HG03432 (cell line): ENCODE data around the gene CXCL8.
A peak's percentile ranks its signal among the peaks of the same experiment; 100 is the strongest.
"Not testable (repeated sequence)": the region's sequence is repeated elsewhere in the genome, so short reads cannot be mapped to it uniquely, and the experiment has no call there.

ENCODE experiments used
- ATAC-seq: cut with Tn5 transposase; IDR thresholded peaks from one replicate; pipeline ENCODE4 v1.9.1; 2021; ENCODE audit warnings: mild to moderate bottlenecking, moderate library complexity; ENCODE audit not compliant: unreplicated experiment

The CXCL8 gene

DNA sequence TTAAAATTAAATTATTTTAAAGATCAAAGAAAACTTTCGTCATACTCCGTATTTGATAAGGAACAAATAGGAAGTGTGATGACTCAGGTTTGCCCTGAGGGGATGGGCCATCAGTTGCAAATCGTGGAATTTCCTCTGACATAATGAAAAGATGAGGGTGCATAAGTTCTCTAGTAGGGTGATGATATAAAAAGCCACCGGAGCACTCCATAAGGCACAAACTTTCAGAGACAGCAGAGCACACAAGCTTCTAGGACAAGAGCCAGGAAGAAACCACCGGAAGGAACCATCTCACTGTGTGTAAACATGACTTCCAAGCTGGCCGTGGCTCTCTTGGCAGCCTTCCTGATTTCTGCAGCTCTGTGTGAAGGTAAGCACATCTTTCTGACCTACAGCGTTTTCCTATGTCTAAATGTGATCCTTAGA is at the start of gene CXCL8:
TSS of gene CXCL8 (plus strand) at position 217 of the 426 bp plus-strand sequence. CDS start at position 307, 90 bp downstream.
- peak; percentile 61 for ATAC-seq

DNA sequence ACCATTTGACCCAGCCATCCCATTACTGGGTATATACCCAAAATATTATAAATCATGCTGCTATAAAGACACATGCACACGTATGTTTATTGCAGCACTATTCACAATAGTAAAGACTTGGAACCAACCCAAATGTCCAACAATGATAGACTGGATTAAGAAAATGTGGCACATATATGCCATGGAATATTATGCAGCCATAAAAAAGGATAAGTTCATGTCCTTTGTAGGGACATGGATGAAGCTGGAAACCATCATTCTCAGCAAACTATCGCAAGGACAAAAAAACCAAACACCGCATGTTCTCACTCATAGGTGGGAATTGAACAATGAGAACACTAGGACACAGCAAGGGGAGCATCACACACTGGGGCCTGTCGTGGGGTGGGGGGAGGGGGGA is 49.2 kb upstream of the CXCL8 start:
- not testable (repeated sequence) for ATAC-seq

- no peak for ATAC-seq
Observed at GRCh38 chr4:73691759-73692158, 48.6 kb upstream of the CXCL8 start.

- no peak for ATAC-seq
Observed at GRCh38 chr4:73692254-73692653, 48.1 kb upstream of the CXCL8 start.

DNA sequence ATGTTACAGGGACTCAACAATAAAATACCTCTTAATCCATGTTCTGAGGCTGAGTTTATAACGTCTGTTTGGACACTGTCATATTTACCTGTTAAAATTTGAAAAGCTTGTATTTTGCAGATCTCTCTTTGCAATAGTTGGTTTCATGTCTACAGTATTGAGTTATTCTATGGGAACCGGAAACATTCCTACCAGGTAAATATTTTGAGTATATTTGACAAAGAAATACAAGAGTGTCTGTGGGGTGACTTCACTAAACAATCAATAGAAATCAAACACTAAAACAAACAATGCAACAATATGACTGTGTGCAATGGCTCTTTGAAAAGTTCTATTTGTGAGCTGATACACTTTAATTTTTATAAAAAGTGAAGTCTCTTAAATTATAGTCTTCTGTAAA is 47.7 kb upstream of the CXCL8 start:
- no peak for ATAC-seq

DNA sequence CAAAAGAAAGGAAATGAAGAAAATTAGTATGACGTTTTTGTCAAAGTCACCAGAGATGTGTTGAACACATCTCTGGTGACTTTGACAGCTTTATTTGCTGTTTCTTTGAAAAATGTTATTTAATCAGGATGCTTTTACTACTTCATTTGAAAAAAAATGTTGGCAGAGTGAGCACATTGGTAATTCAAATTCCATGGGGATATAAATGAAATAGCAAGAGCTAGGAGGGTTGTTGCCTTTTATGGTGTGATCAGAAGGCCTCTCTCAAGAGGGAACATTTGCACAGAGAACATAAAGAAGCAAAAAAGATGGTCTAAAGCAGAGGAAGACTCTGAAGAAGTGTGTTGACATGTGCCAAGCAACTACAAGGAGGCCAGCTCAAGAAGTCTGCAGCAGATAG is 46.6 kb upstream of the CXCL8 start:
- no peak for ATAC-seq

DNA sequence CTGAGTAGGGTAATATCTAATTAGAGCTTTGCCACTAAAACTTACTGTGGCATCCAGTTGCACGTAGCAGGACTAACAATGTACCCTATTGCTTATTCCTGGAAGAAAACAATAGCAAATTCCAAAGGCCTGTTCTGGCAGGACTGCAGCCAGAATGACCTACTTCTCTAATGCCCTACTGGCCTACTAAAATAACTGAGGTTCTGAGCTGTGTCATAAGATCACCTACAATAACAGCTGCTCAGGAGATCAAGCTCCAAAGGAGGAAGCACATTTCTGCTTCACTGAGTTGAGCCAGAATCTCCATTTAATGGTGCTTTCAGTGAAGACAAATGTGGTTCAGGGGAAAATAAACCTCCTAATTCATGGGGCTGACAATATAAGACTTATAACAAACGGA is 42.2 kb upstream of the CXCL8 start:
- no peak for ATAC-seq

- ATAC-seq: no peak
Observed at GRCh38 chr4:73701116-73701515, 39.3 kb upstream of the CXCL8 start.

GRCh38 chr4:73702796-73703287 is 37.5 kb upstream of the CXCL8 start:
- ATAC-seq: no peak

DNA sequence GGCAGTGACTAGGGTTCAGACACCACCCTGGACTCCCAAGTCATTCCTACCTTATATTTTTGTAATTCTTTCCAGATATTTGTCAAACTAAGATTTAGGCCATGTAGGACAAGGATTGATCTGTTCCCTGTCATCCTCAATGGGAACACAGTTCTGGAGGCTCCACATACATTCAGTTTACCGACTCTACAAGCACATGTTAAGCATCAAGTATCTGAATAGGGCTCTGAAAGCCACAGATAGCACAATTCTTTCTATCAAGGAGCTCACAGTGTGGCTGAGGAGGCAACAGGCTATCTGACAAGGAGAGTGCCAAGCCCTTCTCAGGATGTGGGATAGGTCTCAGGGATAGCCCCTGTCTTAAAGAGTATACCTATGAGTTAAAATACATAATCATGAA is 37.0 kb upstream of the CXCL8 start:
- no peak for ATAC-seq

GRCh38 chr4:73704314-73705055 is 35.9 kb upstream of the CXCL8 start:
- ATAC-seq: peak; percentile 54

- no peak for ATAC-seq
Observed at GRCh38 chr4:73705056-73705432, 35.3 kb upstream of the CXCL8 start.

DNA sequence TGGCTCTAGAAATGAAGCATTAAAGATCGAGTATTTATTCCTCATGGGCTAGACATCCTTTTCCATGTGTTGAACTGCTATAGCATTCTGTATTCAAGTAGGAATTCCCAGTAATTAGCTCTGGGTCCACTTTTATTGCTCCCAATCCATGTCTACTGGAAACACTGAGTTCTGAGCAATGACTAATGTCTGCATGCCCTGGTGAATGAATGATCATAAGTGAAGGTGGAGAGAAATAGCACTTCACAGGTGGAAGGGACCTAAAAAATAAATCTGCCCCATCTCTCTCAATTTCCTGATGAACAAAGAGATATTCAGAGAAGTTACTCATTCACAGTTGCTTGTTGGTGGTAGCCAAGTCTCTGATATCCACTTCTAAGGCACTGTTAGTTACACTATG is 34.6 kb upstream of the CXCL8 start:
- ATAC-seq: no peak

DNA sequence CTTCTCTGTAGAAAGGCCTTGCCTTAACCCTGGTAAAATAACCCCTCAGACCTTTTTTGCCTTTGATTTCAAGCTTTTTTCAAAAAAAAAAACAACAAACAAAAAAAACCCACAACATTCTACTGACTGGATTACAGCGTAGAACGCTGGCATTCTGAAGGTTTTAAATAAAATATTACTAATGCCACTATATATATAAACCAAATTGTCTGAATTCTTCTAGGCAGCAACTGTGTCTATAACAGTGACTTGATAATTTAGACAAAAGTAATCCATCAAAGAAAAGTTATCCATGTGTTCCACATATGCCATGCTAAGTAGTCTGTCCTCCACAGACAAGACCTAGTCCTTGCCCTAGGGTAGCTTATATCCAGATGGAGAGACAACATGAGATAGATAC is 33.6 kb upstream of the CXCL8 start:
- ATAC-seq: no peak

- no peak for ATAC-seq
Observed at GRCh38 chr4:73707269-73707875, 33.0 kb upstream of the CXCL8 start.

DNA sequence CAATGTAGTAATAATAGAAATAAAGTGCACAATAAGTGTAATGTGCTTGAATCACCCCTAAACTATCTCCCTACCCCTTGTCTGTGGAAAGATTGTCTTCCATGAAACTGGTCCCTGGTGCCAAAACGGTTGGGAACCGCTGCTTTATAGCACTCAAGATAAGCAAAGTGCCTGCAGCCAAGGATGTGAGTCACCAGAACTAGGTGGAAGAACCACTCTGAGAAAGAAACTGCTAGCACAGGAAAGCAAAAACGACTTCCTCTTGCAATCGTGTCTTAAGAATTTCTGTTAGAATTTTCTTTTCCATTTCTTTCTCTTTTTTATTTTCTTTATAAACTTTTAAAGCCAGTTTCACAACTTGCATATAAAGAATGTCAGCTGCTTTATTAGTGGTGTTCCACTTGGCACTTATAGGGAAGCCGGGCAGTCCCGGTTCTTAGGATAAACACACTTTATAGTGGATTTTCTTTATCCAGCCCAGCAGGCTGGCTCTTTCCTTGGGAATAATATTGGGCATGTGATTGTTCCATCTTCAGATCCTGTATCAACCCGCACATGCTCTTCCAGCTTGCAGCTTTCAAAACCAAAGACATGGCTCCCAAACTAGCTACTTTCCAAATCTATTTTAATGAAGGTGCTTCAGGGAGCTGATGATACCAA is 32.3 kb upstream of the CXCL8 start:
- peak; percentile 67 for ATAC-seq

- no peak for ATAC-seq
Observed at GRCh38 chr4:73709451-73710033, 30.8 kb upstream of the CXCL8 start.

DNA sequence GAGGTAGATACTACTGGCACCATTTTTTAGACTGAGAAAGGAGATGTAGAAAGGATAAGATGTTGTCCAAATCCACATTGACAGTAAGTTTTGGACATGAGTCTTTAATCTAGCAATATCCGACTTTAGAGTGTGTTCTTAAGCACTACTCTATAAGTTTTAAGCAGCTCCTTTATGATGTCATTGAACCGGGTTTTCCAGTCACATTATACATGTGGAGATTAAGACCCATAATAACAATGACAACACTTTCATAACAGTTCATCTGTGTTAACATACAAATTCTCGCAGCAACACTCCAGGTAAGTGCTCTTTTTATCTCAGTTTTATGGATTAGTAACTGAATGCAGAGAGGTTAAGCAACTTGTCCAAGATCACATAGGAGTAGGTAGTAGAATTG is 30.3 kb upstream of the CXCL8 start:
- ATAC-seq: no peak

DNA sequence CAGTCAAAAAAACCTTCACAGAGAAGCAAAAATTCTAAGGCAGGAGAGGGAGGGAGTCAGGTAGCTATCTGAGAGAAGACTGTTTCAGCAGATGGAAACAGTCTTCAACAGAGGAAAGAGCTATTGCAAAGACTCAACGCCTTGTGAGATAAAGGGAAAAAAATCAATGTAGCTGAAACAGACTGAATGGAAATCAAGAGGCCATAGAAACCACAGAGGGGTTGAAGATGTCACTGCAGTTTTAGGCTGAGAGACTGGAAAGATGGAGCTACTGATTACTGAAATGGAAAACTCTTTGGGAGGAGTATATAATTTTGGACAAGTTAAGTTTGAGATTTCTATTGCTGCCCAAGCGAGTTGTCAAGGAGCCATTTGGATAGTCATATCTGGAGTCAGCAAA is 28.4 kb upstream of the CXCL8 start:
- ATAC-seq: no peak

- no peak for ATAC-seq
Observed at GRCh38 chr4:73713650-73714049, 26.7 kb upstream of the CXCL8 start.

DNA sequence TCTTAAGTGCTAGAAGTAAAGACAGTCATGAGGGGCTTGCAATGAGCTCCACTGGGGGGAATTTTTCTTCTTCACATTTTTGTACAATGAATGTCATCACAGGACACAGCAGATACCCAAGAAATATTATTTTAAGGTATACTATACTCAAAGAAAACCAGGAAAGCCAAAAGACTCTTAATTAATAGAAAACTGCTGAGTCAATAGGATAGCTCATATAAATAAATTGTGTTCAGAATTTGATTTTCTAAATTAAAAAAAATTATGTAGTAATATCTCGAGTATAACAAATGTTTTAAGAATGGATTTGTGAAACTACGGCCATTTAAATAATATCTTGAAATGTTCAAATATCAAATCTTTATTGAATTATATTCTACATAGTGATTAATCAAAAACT is 25.7 kb upstream of the CXCL8 start:
- no peak for ATAC-seq

GRCh38 chr4:73715659-73716058 is 24.7 kb upstream of the CXCL8 start:
- ATAC-seq: no peak
